HepG2 (cell line): ENCODE results near the gene ABCD1. TPM values are rescaled to one million over a fixed set of nuclear protein-coding genes. Genes with fewer than 3 reads are reported as not detected.

Source experiments
- ATAC-seq: fragments of 200-7000 bp; cut with Tn5 transposase; 3 replicates; pipeline ENCODE4 v1.9.1; 2020; ENCODE audit warnings: mild to moderate bottlenecking, moderate library complexity
- BruUV-seq: library from RNA; stranded (reverse); fragments of 400-500 nt; replicated peaks from 2 replicates; lab custom pipeline; 2021; lab: Mats Ljungman, UMichigan
- CTCF ChIA-PET: fragments of 300-600 bp; formaldehyde crosslinking; extraction: SDS; loops from one replicate; lab custom pipeline; 2021; ENCODE audit warnings: low total read pairs, inconsistent platforms, low intra/inter-chr PET ratio; lab: Yijun Ruan, JAX
- POLR2A ChIA-PET: fragments of 350-600 bp; sonication (Branson Sonifier 250); formaldehyde crosslinking; loops from one replicate; lab custom pipeline; 2020; ENCODE audit warnings: antibody characterized with exemption, inconsistent platforms; lab: Yijun Ruan, JAX
- DNase-seq: peaks from one replicate; pipeline ENCODE4 v3.0.0-alpha.2; 2015; ENCODE audit warnings: low spot score
- FAIRE-seq: peaks from 3 replicates; lab custom pipeline; 2011; peaks lifted over from hg19 to GRCh38; lab: Jason Lieb, UNC
- H2AFZ ChIP-seq: one replicate; pipeline ENCODE4 v1.6.1; 2011; ENCODE audit warnings: low read length, inconsistent platforms
- H3K27ac ChIP-seq: fragments of 300-600 bp; 3 replicates; pipeline ENCODE4 v1.8.0; 2011; ENCODE audit warnings: mixed run types, mild to moderate bottlenecking, mixed read lengths, low read length, inconsistent platforms; ENCODE audit not compliant: insufficient read depth; ENCODE audit errors: extremely low read length
- H3K27me3 ChIP-seq, 2 experiments: fragments of 200-600 bp in 1 of 2; 2 replicates in 1 of 2; 3 replicates in 1 of 2; pipeline versions ENCODE4 v1.6.0 to v1.8.0; 2011; ENCODE audit warnings: low read length in 2 of 2, mild to moderate bottlenecking in 2 of 2, moderate library complexity in 2 of 2, inconsistent platforms in 1 of 2; ENCODE audit not compliant: insufficient read depth in 2 of 2, control insufficient read depth in 1 of 2
- H3K36me3 ChIP-seq, 2 experiments: fragments of 200-600 bp in 1 of 2; replicated peaks in 1 of 2; 2 replicates in 1 of 2; 3 replicates in 1 of 2; pipeline versions ENCODE4 v1.5.1 to v1.8.0; 2011; ENCODE audit warnings: low read length in 2 of 2, inconsistent platforms in 1 of 2; ENCODE audit not compliant: insufficient read depth in 2 of 2, control insufficient read depth in 1 of 2
- H3K4me1 ChIP-seq: 2 replicates; pipeline ENCODE4 v1.5.1; 2012; ENCODE audit warnings: low read length, inconsistent platforms; ENCODE audit not compliant: insufficient read depth
- H3K4me2 ChIP-seq: 2 replicates; pipeline ENCODE4 v1.6.0; 2011; ENCODE audit warnings: low read depth, low read length, inconsistent platforms
- H3K4me3 ChIP-seq, 3 experiments: fragments of 200-600 bp in 1 of 3; sonication (generic), shearing (Covaris generic) in 1 of 3; replicated peaks in 1 of 3; 2 replicates each; pipeline ENCODE4 v1.5.1; 2011 to 2016; ENCODE audit warnings: low read length in 3 of 3, inconsistent platforms in 2 of 3, low read depth in 2 of 3, mild to moderate bottlenecking in 2 of 3, control low read depth in 1 of 3, mixed read lengths in 1 of 3; ENCODE audit not compliant: insufficient read depth in 1 of 3
- H3K79me2 ChIP-seq: one replicate; pipeline ENCODE4 v1.6.1; 2011; ENCODE audit warnings: low read length, inconsistent platforms; ENCODE audit not compliant: insufficient read depth
- H3K9ac ChIP-seq: 2 replicates; pipeline ENCODE4 v1.6.0; 2011; ENCODE audit warnings: mild to moderate bottlenecking, low read depth, low read length, inconsistent platforms; ENCODE audit not compliant: insufficient read depth
- H3K9me3 ChIP-seq: 2 replicates; pipeline ENCODE4 v1.5.1; 2012; ENCODE audit warnings: mild to moderate bottlenecking, low read length
- H4K20me1 ChIP-seq: 2 replicates; pipeline ENCODE4 v1.6.0; 2011; ENCODE audit warnings: inconsistent platforms, mild to moderate bottlenecking, low read length, moderate library complexity; ENCODE audit not compliant: insufficient read depth
- AHDC1 ChIP-seq: sonication (generic); formaldehyde crosslinking; IDR thresholded peaks from 2 replicates; pipeline ENCODE4 v1.5.1; 2020; ENCODE audit warnings: mild to moderate bottlenecking, missing genetic modification reagents, borderline replicate concordance
- CREBL2 ChIP-seq: sonication (generic); formaldehyde crosslinking; IDR thresholded peaks from 2 replicates; pipeline ENCODE4 v1.8.1; 2023; ENCODE audit warnings: missing genetic modification reagents, mild to moderate bottlenecking, borderline replicate concordance
- CTCF ChIP-seq: sonication (generic); formaldehyde crosslinking; IDR thresholded peaks from 2 replicates; pipeline ENCODE4 v1.5.0; 2020; ENCODE audit warnings: mild to moderate bottlenecking, missing genetic modification reagents, moderate library complexity
- DZIP1 ChIP-seq: sonication (generic); formaldehyde crosslinking; IDR thresholded peaks from 2 replicates; pipeline ENCODE4 v1.5.0; 2020; ENCODE audit warnings: mild to moderate bottlenecking, missing genetic modification reagents
- ETV5 ChIP-seq: IDR thresholded peaks from 2 replicates; pipeline ENCODE4 v1.6.1; 2018; ENCODE audit warnings: missing biosample characterization, missing genetic modification reagents, inconsistent platforms, borderline replicate concordance
- MED1 ChIP-seq: sonication (generic); formaldehyde crosslinking; IDR thresholded peaks from 2 replicates; pipeline ENCODE4 v1.4.0; 2020; ENCODE audit warnings: missing genetic modification reagents
- MEIS1 ChIP-seq: sonication (generic); formaldehyde crosslinking; IDR thresholded peaks from 2 replicates; pipeline ENCODE4 v1.9.0; 2021; ENCODE audit warnings: mild to moderate bottlenecking, missing genetic modification reagents, moderate library complexity, borderline replicate concordance
- NFE2L1 ChIP-seq: sonication (generic); formaldehyde crosslinking; IDR thresholded peaks from 2 replicates; pipeline ENCODE4 v1.4.0; 2020; ENCODE audit warnings: missing genetic modification reagents, mild to moderate bottlenecking, borderline replicate concordance
- PHF8 ChIP-seq: sonication (generic); formaldehyde crosslinking; IDR thresholded peaks from 2 replicates; pipeline ENCODE4 v1.5.0; 2020; ENCODE audit warnings: missing genetic modification reagents
- SIN3A ChIP-seq: IDR thresholded peaks from 2 replicates; pipeline ENCODE4 v1.6.1; 2011; ENCODE audit warnings: low read depth, mild to moderate bottlenecking, control low read depth, low read length, borderline replicate concordance
- SP4 ChIP-seq: sonication (generic); formaldehyde crosslinking; IDR thresholded peaks from 2 replicates; pipeline ENCODE4 v1.8.1; 2023; ENCODE audit warnings: mild to moderate bottlenecking, missing genetic modification reagents
- ZNF772 ChIP-seq: sonication (generic); formaldehyde crosslinking; IDR thresholded peaks from 2 replicates; pipeline ENCODE4 v1.5.0; 2020; ENCODE audit warnings: mild to moderate bottlenecking, missing genetic modification reagents
- WGBS: methylation state at CpG from one replicate; pipeline ENCODE4 v1.1.6; 2017; ENCODE audit warnings: low lambda C conversion rate; 5-methylcytosine and 5-hydroxymethylcytosine counted together
- in situ Hi-C: cut with HindIII; loops from 2 replicates; pipeline ENCODE4 v1.10.0; 2017; ENCODE audit warnings: low pct_unique_long_range_greater_than_20kb; ENCODE audit not compliant: extremely low pct_ligation_motif_present
- intact Hi-C: fragments of 100-400 bp; cut with micrococcal nuclease; formaldehyde crosslinking; loops from one replicate; pipeline ENCODE4 v1.10.0; 2022; ENCODE audit not compliant: unreplicated experiment
- polyA plus RNA-seq, 8 experiments: library from polyadenylated mRNA; depleted of rRNA in 3 of 8; stranded (reverse) in 7 of 8; unstranded in 1 of 8; fragments of >200 nt; fragmentation: Illumina TruSeq in 4 of 8; extraction: Trizol in 4 of 8; gene quantifications; 2 replicates each; pipeline versions ENCODE4 v1.2.1 to v1.2.3, GENCODE V29; 2011 to 2016; ENCODE audit warnings: low read depth in 4 of 8, missing spikeins in 1 of 8, mixed read lengths in 1 of 8; ENCODE audit not compliant: insufficient read depth in 1 of 8
- total RNA-seq, 5 experiments: library from RNA; depleted of rRNA; stranded (reverse); fragments of >200 nt; fragmentation: Illumina TruSeq; extraction: Trizol; gene quantifications; 2 replicates each; pipeline ENCODE4 v1.2.3, GENCODE V29; 2016; ENCODE audit warnings: low read depth in 1 of 5

The ABCD1 gene
- total and polyA plus RNA-seq, 2 of the 13 experiments (the other 11 are each of a cell fraction or from before 2014, with no cell fraction given), result 11.4 to 15.9 TPM

GRCh38 chrX:153768311-153769157 is 43.9 kb downstream of the ABCD1 start:
- no peaks in the 10 kb centered on the region for H3K27me3 ChIP-seq
- DNase-seq (no peak), FAIRE-seq (no peak), ATAC-seq (no peak)
- no peaks in the 10 kb centered on the region for H3K79me2 ChIP-seq
- H3K9me3 ChIP-seq, result no peaks in the 10 kb centered on the region
- 94% methylated on average over 6 of the region's 22 CpGs for WGBS
- no peaks in the 10 kb centered on the region for H4K20me1 ChIP-seq
- H3K4me2 ChIP-seq, result no peak overlapping the region
- no peak overlapping the region for H3K27ac ChIP-seq
- CTCF ChIA-PET, result no interaction called here
- POLR2A ChIA-PET, result interaction anchor here (1.5 kb wide), 1 partner anchor 13 kb away, joined by 4 read pairs; no protein-coding TSS in a partner anchor
- no peaks in the 10 kb centered on the region for H3K36me3 ChIP-seq
- intact Hi-C loops, result loop anchor here (10.0 kb wide), 1 partner anchor 176 kb away; the partner anchor contains the start of gene RENBP
- no peak overlapping the region for H3K9ac ChIP-seq
- peaks cover 31% of the 10 kb centered on the region for H3K4me1 ChIP-seq
- H3K4me3 ChIP-seq, result no peak overlapping the region
- H2AFZ ChIP-seq, result no peak overlapping the region
- in situ Hi-C loops, result no loop called here
- no TSS peak for BruUV-seq
- TF ChIP-seq CTCF (peak; percentile 40), SIN3A (no peak), ZNF772 (CRISPR knock-in tag) (no peak), PHF8 (CRISPR knock-in tag) (no peak), MED1 (CRISPR knock-in tag) (no peak), AHDC1 (CRISPR knock-in tag) (no peak), NFE2L1 (CRISPR knock-in tag) (no peak), ETV5 (CRISPR knock-in tag) (no peak), MEIS1 (no peak), SP4 (CRISPR knock-in tag) (no peak), CREBL2 (CRISPR knock-in tag) (no peak), DZIP1 (CRISPR knock-in tag) (no peak)
